Activated T-helper 17 cell treated with anti-CD3 and anti-CD28 coated beads, Interleukin-2, amount 50 U/mL, for 72 hours (primary cell): ENCODE data around the gene SPARC. TPM values are rescaled to one million over a fixed set of nuclear protein-coding genes. Genes with fewer than 3 reads are reported as not detected.
"Not testable (repeated sequence)": the region's sequence is repeated elsewhere in the genome, so short reads cannot be mapped to it uniquely, and the experiment has no call there.

ENCODE experiments used
- ATAC-seq: fragments of 150-1000 bp; cut with Tn5 transposase; replicated peaks from 2 replicates; pipeline ENCODE4 v1.10.0; 2021; ENCODE audit warnings: mild to moderate bottlenecking, moderate library complexity
- H3K27ac Mint-ChIP-seq: one replicate; pipeline ENCODE4 v1.8.0; 2022; ENCODE audit warnings: mixed read lengths
- H3K27me3 Mint-ChIP-seq: one replicate; pipeline ENCODE4 v1.8.0; 2022; ENCODE audit warnings: mixed read lengths
- H3K36me3 Mint-ChIP-seq: one replicate; pipeline ENCODE4 v1.8.0; 2022; ENCODE audit warnings: low read depth, mild to moderate bottlenecking, mixed read lengths
- H3K4me1 Mint-ChIP-seq: one replicate; pipeline ENCODE4 v1.8.0; 2022; ENCODE audit warnings: mixed read lengths
- H3K4me3 Mint-ChIP-seq: one replicate; pipeline ENCODE4 v1.8.0; 2022; ENCODE audit warnings: mild to moderate bottlenecking, mixed read lengths
- H3K9me3 Mint-ChIP-seq: one replicate; pipeline ENCODE4 v1.8.0; 2022; ENCODE audit warnings: mixed read lengths
- total RNA-seq, 2 donors: library from RNA; stranded (reverse); gene quantifications; one replicate each; pipeline ENCODE4 v1.2.3, GENCODE V29; 2022

The SPARC gene
- total RNA-seq, 2 donors from 2014 or later = 0.26 TPM; not detected in 1

- peaks cover 25% of the 10 kb centered on the region for H3K27me3 Mint-ChIP-seq
- no peak for ATAC-seq
- H3K4me3 Mint-ChIP-seq = no peak overlapping the region
- no peaks in the 10 kb centered on the region for H3K9me3 Mint-ChIP-seq
- no peaks in the 10 kb centered on the region for H3K4me1 Mint-ChIP-seq
- no peak overlapping the region for H3K27ac Mint-ChIP-seq
- H3K36me3 Mint-ChIP-seq = no peaks in the 10 kb centered on the region
These were observed 5.6 kb upstream of the SPARC start for GRCh38 chr5:151692312-151692711.

- Mint-ChIP-seq H3K9me3 (no peaks in the 10 kb centered on the region), H3K27me3 (peaks cover 31% of the 10 kb centered on the region), H3K36me3 (no peaks in the 10 kb centered on the region), H3K27ac (no peak overlapping the region), H3K4me3 (no peak overlapping the region), H3K4me1 (no peaks in the 10 kb centered on the region)
- no peak for ATAC-seq
These were observed 5.0 kb upstream of the SPARC start for GRCh38 chr5:151691706-151692105.

- H3K4me3 Mint-ChIP-seq, H3K9me3 Mint-ChIP-seq, H3K27ac Mint-ChIP-seq, H3K36me3 Mint-ChIP-seq, H3K4me1 Mint-ChIP-seq, ATAC-seq: not testable (repeated sequence)
- peaks cover 42% of the 10 kb centered on the region for H3K27me3 Mint-ChIP-seq
These were observed 2.9 kb upstream of the SPARC start for GRCh38 chr5:151689591-151689990.

- Mint-ChIP-seq H3K36me3 (no peaks in the 10 kb centered on the region), H3K27me3 (peaks cover 42% of the 10 kb centered on the region), H3K9me3 (no peaks in the 10 kb centered on the region), H3K4me1 (no peaks in the 10 kb centered on the region), H3K4me3 (no peak overlapping the region), H3K27ac (no peak overlapping the region)
- no peak for ATAC-seq
These were observed 1.7 kb upstream of the SPARC start for GRCh38 chr5:151688436-151688835.

- Mint-ChIP-seq H3K4me3 (peak overlapping the region; percentile 33), H3K9me3 (no peaks in the 10 kb centered on the region), H3K4me1 (no peaks in the 10 kb centered on the region), H3K27ac (no peak overlapping the region), H3K36me3 (no peaks in the 10 kb centered on the region), H3K27me3 (peaks cover 36% of the 10 kb centered on the region)
- no peak for ATAC-seq
These were observed 704 bp downstream of the SPARC start for GRCh38 chr5:151685749-151686673.

- no peak overlapping the region for H3K27ac Mint-ChIP-seq
These were observed 1.9 kb downstream of the SPARC start for GRCh38 chr5:151684690-151685361.

GRCh38 chr5:151683986-151684588 is 2.6 kb downstream of the SPARC start:
- H3K36me3 Mint-ChIP-seq = no peaks in the 10 kb centered on the region
- no peak overlapping the region for H3K27ac Mint-ChIP-seq
- peaks cover 33% of the 10 kb centered on the region for H3K27me3 Mint-ChIP-seq
- H3K4me1 Mint-ChIP-seq = no peaks in the 10 kb centered on the region
- ATAC-seq = no peak
- H3K4me3 Mint-ChIP-seq = no peak overlapping the region
- no peaks in the 10 kb centered on the region for H3K9me3 Mint-ChIP-seq

More at GRCh38 chr5:151684690-151685361, 1.9 kb downstream of the SPARC start:
- peaks cover 36% of the 10 kb centered on the region for H3K27me3 Mint-ChIP-seq
- ATAC-seq = no peak
- no peaks in the 10 kb centered on the region for H3K4me1 Mint-ChIP-seq
- H3K36me3 Mint-ChIP-seq = no peaks in the 10 kb centered on the region
- no peak overlapping the region for H3K4me3 Mint-ChIP-seq
- no peaks in the 10 kb centered on the region for H3K9me3 Mint-ChIP-seq

- Mint-ChIP-seq H3K27me3 (peaks cover 28% of the 10 kb centered on the region), H3K36me3 (no peaks in the 10 kb centered on the region), H3K4me1 (no peaks in the 10 kb centered on the region), H3K9me3 (no peaks in the 10 kb centered on the region), H3K27ac (no peak overlapping the region), H3K4me3 (no peak overlapping the region)
- ATAC-seq = no peak
These were observed 3.3 kb downstream of the SPARC start for GRCh38 chr5:151683444-151683843.

GRCh38 chr5:151682751-151683331 is 3.9 kb downstream of the SPARC start:
- H3K27me3 Mint-ChIP-seq = peaks cover 27% of the 10 kb centered on the region
- ATAC-seq = no peak
- H3K27ac Mint-ChIP-seq = no peak overlapping the region
- no peaks in the 10 kb centered on the region for H3K4me1 Mint-ChIP-seq
- H3K4me3 Mint-ChIP-seq = no peak overlapping the region
- no peaks in the 10 kb centered on the region for H3K9me3 Mint-ChIP-seq
- no peaks in the 10 kb centered on the region for H3K36me3 Mint-ChIP-seq

GRCh38 chr5:151682240-151682639 is 4.5 kb downstream of the SPARC start:
- H3K36me3 Mint-ChIP-seq = no peaks in the 10 kb centered on the region
- peaks cover 25% of the 10 kb centered on the region for H3K27me3 Mint-ChIP-seq
- H3K4me1 Mint-ChIP-seq = no peaks in the 10 kb centered on the region
- no peak for ATAC-seq
- H3K4me3 Mint-ChIP-seq = no peak overlapping the region
- no peaks in the 10 kb centered on the region for H3K9me3 Mint-ChIP-seq
- H3K27ac Mint-ChIP-seq = no peak overlapping the region

- Mint-ChIP-seq H3K4me1 (no peaks in the 10 kb centered on the region), H3K9me3 (no peaks in the 10 kb centered on the region), H3K4me3 (no peak overlapping the region), H3K27me3 (peaks cover 12% of the 10 kb centered on the region), H3K27ac (no peak overlapping the region), H3K36me3 (no peaks in the 10 kb centered on the region)
- ATAC-seq = no peak
These were observed 5.7 kb downstream of the SPARC start for GRCh38 chr5:151680944-151681427.

GRCh38 chr5:151680156-151680505 is 6.6 kb downstream of the SPARC start:
- not testable (repeated sequence) for H3K4me1 Mint-ChIP-seq, H3K27me3 Mint-ChIP-seq, H3K4me3 Mint-ChIP-seq, H3K27ac Mint-ChIP-seq, H3K36me3 Mint-ChIP-seq, H3K9me3 Mint-ChIP-seq, ATAC-seq

GRCh38 chr5:151679421-151680155 is 7.1 kb downstream of the SPARC start:
- Mint-ChIP-seq H3K36me3 (no peaks in the 10 kb centered on the region), H3K4me1 (no peaks in the 10 kb centered on the region), H3K4me3 (no peak overlapping the region), H3K27ac (no peak overlapping the region), H3K27me3 (peaks cover 3% of the 10 kb centered on the region), H3K9me3 (no peaks in the 10 kb centered on the region)
- no peak for ATAC-seq

- Mint-ChIP-seq H3K4me1 (no peaks in the 10 kb centered on the region), H3K27me3 (peaks cover 3% of the 10 kb centered on the region), H3K36me3 (no peaks in the 10 kb centered on the region), H3K4me3 (no peak overlapping the region), H3K27ac (no peak overlapping the region), H3K9me3 (no peaks in the 10 kb centered on the region)
- ATAC-seq = no peak
These were observed 8.0 kb downstream of the SPARC start for GRCh38 chr5:151678713-151679112.
